GM12878 (cell line): ENCODE measurements around the gene GPR179.

Experiments used
- ASH2L ChIP-seq: fragments of 300-600, 200-600 bp; sonication (generic); IDR thresholded peaks from 2 replicates; pipeline ENCODE4 v1.6.1; 2017; ENCODE audit warnings: low read depth, mild to moderate bottlenecking, borderline replicate concordance
- ATF2 ChIP-seq: IDR thresholded peaks from 2 replicates; pipeline ENCODE4 v1.6.1; 2012; ENCODE audit warnings: low read length, inconsistent platforms
- BRCA1 ChIP-seq: IDR thresholded peaks from 2 replicates; pipeline ENCODE4 v1.6.1; 2011; ENCODE audit warnings: low read depth, low read length, improper control_type of control experiment
- FOS ChIP-seq: IDR thresholded peaks from 3 replicates; pipeline ENCODE4 v1.6.1; 2011; ENCODE audit warnings: borderline replicate concordance; ENCODE audit not compliant: insufficient read length; ENCODE audit errors: extremely low read depth
- GABPA ChIP-seq: IDR thresholded peaks from 2 replicates; pipeline ENCODE4 v1.6.1; 2014; ENCODE audit warnings: antibody characterized with exemption, low read depth, mild to moderate bottlenecking, inconsistent platforms
- POLR2A ChIP-seq: IDR thresholded peaks from 2 replicates; pipeline ENCODE4 v1.6.1; 2011; ENCODE audit warnings: low read depth, mild to moderate bottlenecking, low read length
- WRNIP1 ChIP-seq: IDR thresholded peaks from 2 replicates; pipeline ENCODE4 v1.6.1; 2011; ENCODE audit warnings: low read depth, low read length, improper control_type of control experiment, borderline replicate concordance

GRCh38 chr17:38322156-38322779, 21.5 kb downstream of the GPR179 start:
- TF ChIP-seq WRNIP1, result no peak
- TF ChIP-seq POLR2A, result no peak
- no peak for TF ChIP-seq ATF2
- TF ChIP-seq GABPA, result no peak
- TF ChIP-seq BRCA1, result no peak
- TF ChIP-seq ASH2L, result no peak
- no peak for TF ChIP-seq FOS
